ENCODE results near the gene R3HDML.

DNA sequence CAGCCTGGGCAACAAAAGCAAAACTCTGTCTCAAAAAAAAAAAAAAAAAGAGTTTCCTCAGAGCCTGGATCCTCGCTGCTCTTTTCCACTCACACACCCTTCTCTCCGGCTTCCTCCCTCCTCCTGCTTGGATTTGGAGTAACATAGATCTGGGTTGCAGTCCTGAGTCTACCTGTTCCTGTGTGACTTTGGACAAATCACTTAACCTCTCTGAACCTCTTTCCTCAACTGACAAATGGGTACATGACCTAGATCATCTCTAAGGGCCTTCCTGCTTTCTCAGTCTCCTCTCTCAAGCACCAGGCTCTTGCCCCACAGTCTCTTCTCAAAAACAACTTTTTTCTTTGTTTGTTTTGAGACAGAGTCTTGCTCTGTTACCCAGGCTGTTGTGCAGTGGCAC is 5.6 kb upstream of the R3HDML start:
- TF ChIP-seq CTCF (IDR thresholded peaks at IDR 0.05; ENCODE audit: insufficient read depth, low read length) (no peak), GABPA (IDR thresholded peaks at IDR 0.05; ENCODE audit: low read depth) (no peak), POLR2AphosphoS5 (IDR thresholded peaks at IDR 0.05; ENCODE audit: low read depth) (no peak)

Data from HL-60 (cell line).